ENCODE results near the gene CCDC172.

GRCh38 chr10:116355341-116355740, 31.1 kb downstream of the CCDC172 start:
- no peak for TF ChIP-seq POLR2AphosphoS5 (IDR thresholded peaks at IDR 0.05)
- no peak for TF ChIP-seq CTCF (IDR thresholded peaks at IDR 0.05)
- TF ChIP-seq POLR2A (IDR thresholded peaks at IDR 0.05; ENCODE audit: low read depth), result no peak
